ENCODE data around the gene DGKD. TPM values are rescaled to one million over a fixed set of nuclear protein-coding genes. Genes with fewer than 3 reads are reported as not detected.

Gene DGKD
- total RNA-seq, 4 donors from 2014 or later = 7.0 to 55.4 (median 10.9) TPM

GRCh38 chr2:233379441-233379840 lies 25.1 kb downstream of the DGKD start:
- Histone ChIP-seq H3K4me1 (peaks cover 4% of the 10 kb centered on the region), H3K4me3 (no peak overlapping the region), H3K36me3 (no peaks in the 10 kb centered on the region), H3K27ac (no peak overlapping the region), H3K9me3 (no peaks in the 10 kb centered on the region), H3K27me3 (no peaks in the 10 kb centered on the region)
- no peak for DNase-seq (ENCODE audit: low spot score in 2 of 2)
- WGBS = 48% methylated on average over 1 of the region's 1 CpG
- TF ChIP-seq EP300 (IDR thresholded peaks at IDR 0.05) (no peak), POLR2AphosphoS5 (IDR thresholded peaks at IDR 0.05) (no peak), CTCF (IDR thresholded peaks at IDR 0.05) (no peak), POLR2A (IDR thresholded peaks at IDR 0.05) (no peak)

- Histone ChIP-seq H3K4me1 (peaks cover 10% of the 10 kb centered on the region), H3K27ac (no peak overlapping the region), H3K4me3 (no peak overlapping the region), H3K27me3 (no peaks in the 10 kb centered on the region), H3K36me3 (no peaks in the 10 kb centered on the region), H3K9me3 (no peaks in the 10 kb centered on the region)
- peak in 1 of 2 donors; percentile 45 for DNase-seq (ENCODE audit: low spot score in 2 of 2)
- TF ChIP-seq CTCF (IDR thresholded peaks at IDR 0.05) (no peak), POLR2A (IDR thresholded peaks at IDR 0.05) (no peak), POLR2AphosphoS5 (IDR thresholded peaks at IDR 0.05) (no peak), EP300 (IDR thresholded peaks at IDR 0.05) (no peak)
- WGBS = 91% methylated on average over 13 of the region's 13 CpGs
Observed at GRCh38 chr2:233380132-233380895, 26.0 kb downstream of the DGKD start.

- TF ChIP-seq POLR2A (IDR thresholded peaks at IDR 0.05) (no peak), EP300 (IDR thresholded peaks at IDR 0.05) (no peak), POLR2AphosphoS5 (IDR thresholded peaks at IDR 0.05) (no peak)
- H3K27ac ChIP-seq = no peak overlapping the region
- no peak overlapping the region for H3K4me3 ChIP-seq
- WGBS = 88% methylated on average over 11 of the region's 11 CpGs
- no peaks in the 10 kb centered on the region for H3K9me3 ChIP-seq
- H3K36me3 ChIP-seq = no peaks in the 10 kb centered on the region
- DNase-seq (ENCODE audit: low spot score in 2 of 2) = peak in 1 of 2 donors; percentile 70
- no peaks in the 10 kb centered on the region for H3K27me3 ChIP-seq
- H3K4me1 ChIP-seq = peaks cover 15% of the 10 kb centered on the region
Observed at GRCh38 chr2:233380995-233381637, 26.8 kb downstream of the DGKD start.

- TF ChIP-seq CTCF (IDR thresholded peaks at IDR 0.05) (no peak), EP300 (IDR thresholded peaks at IDR 0.05) (no peak), POLR2AphosphoS5 (IDR thresholded peaks at IDR 0.05) (no peak), POLR2A (IDR thresholded peaks at IDR 0.05) (no peak)
- DNase-seq (ENCODE audit: low spot score in 2 of 2) = no peak
- H3K9me3 ChIP-seq = no peaks in the 10 kb centered on the region
- H3K27me3 ChIP-seq = no peaks in the 10 kb centered on the region
- no peaks in the 10 kb centered on the region for H3K36me3 ChIP-seq
- 94% methylated on average over 4 of the region's 4 CpGs for WGBS
- H3K4me1 ChIP-seq = peaks cover 20% of the 10 kb centered on the region
- no peak overlapping the region for H3K4me3 ChIP-seq
- H3K27ac ChIP-seq = no peak overlapping the region
Observed at GRCh38 chr2:233381638-233381995, 27.3 kb downstream of the DGKD start.

- Histone ChIP-seq H3K27ac (no peak overlapping the region), H3K4me1 (peaks cover 38% of the 10 kb centered on the region), H3K9me3 (no peaks in the 10 kb centered on the region), H3K4me3 (no peak overlapping the region), H3K36me3 (no peaks in the 10 kb centered on the region), H3K27me3 (no peaks in the 10 kb centered on the region)
- TF ChIP-seq CTCF (IDR thresholded peaks at IDR 0.05) (no peak), POLR2A (IDR thresholded peaks at IDR 0.05) (no peak), EP300 (IDR thresholded peaks at IDR 0.05) (no peak), POLR2AphosphoS5 (IDR thresholded peaks at IDR 0.05) (no peak)
- no peak for DNase-seq (ENCODE audit: low spot score in 2 of 2)
- 84% methylated on average over 10 of the region's 10 CpGs for WGBS
Observed at GRCh38 chr2:233384015-233384414, 29.7 kb downstream of the DGKD start.

All from suprapubic skin (tissue), 4 donors.